ENCODE measurements around the gene CKAP2L.
"Not testable (repeated sequence)": the region's sequence is repeated elsewhere in the genome, so short reads cannot be mapped to it uniquely, and the experiment has no call there.

The CKAP2L gene

GRCh38 chr2:112706947-112707346, 57.5 kb downstream of the CKAP2L start:
- DNase-seq (ENCODE audit: low read depth in 2 of 2), result not testable (repeated sequence)

GRCh38 chr2:112706170-112706664, 58.2 kb downstream of the CKAP2L start:
- no peak for DNase-seq (ENCODE audit: low read depth in 2 of 2)

GRCh38 chr2:112705575-112705974, 58.8 kb downstream of the CKAP2L start:
- no peak for DNase-seq (ENCODE audit: low read depth in 2 of 2)

- no peak for DNase-seq (ENCODE audit: low read depth in 2 of 2)
These were observed 60.7 kb downstream of the CKAP2L start for GRCh38 chr2:112703684-112704083.

- DNase-seq (ENCODE audit: low read depth in 2 of 2), result no peak
These were observed 63.4 kb downstream of the CKAP2L start for GRCh38 chr2:112701052-112701451.

- no peak for DNase-seq (ENCODE audit: low read depth in 2 of 2)
These were observed 64.3 kb downstream of the CKAP2L start for GRCh38 chr2:112699984-112700667.

- DNase-seq (ENCODE audit: low read depth in 2 of 2), result no peak
These were observed 65.4 kb downstream of the CKAP2L start for GRCh38 chr2:112698834-112699515.

- DNase-seq (ENCODE audit: low read depth in 2 of 2), result no peak
These were observed 70.2 kb downstream of the CKAP2L start for GRCh38 chr2:112694182-112694581.

- DNase-seq (ENCODE audit: low read depth in 2 of 2), result no peak
These were observed 70.8 kb downstream of the CKAP2L start for GRCh38 chr2:112693596-112693995.

- peak in 1 of 2 donors; percentile 15 for DNase-seq (ENCODE audit: low read depth in 2 of 2)
These were observed 71.5 kb downstream of the CKAP2L start for GRCh38 chr2:112692918-112693317.

GRCh38 chr2:112692495-112692911, 71.9 kb downstream of the CKAP2L start:
- peak; percentile 7 to 29 for DNase-seq (ENCODE audit: low read depth in 2 of 2)

GRCh38 chr2:112691881-112692281, 72.5 kb downstream of the CKAP2L start:
- no peak for DNase-seq (ENCODE audit: low read depth in 2 of 2)

GRCh38 chr2:112690853-112691401, 73.5 kb downstream of the CKAP2L start:
- peak; percentile 43 to 45 for DNase-seq (ENCODE audit: low read depth in 2 of 2)

- DNase-seq (ENCODE audit: low read depth in 2 of 2), result no peak
These were observed 76.1 kb downstream of the CKAP2L start for GRCh38 chr2:112688086-112688880.

GRCh38 chr2:112687522-112687921, 76.9 kb downstream of the CKAP2L start:
- no peak for DNase-seq (ENCODE audit: low read depth in 2 of 2)
